ENCODE measurements around the gene SORT1.
"Not testable (repeated sequence)": the region's sequence is repeated elsewhere in the genome, so short reads cannot be mapped to it uniquely, and the experiment has no call there.

Gene SORT1

GRCh38 chr1:109397581-109398342, at the start of gene SORT1:
Gene SORT1 (minus strand): TSS chr1:109397918. CDS start chr1:109397892, 26 bp downstream.
- DNase-seq: peak; percentile 26

- not testable (repeated sequence) for DNase-seq
Observed at GRCh38 chr1:109445949-109446695, 48.4 kb upstream of the SORT1 start.

GRCh38 chr1:109444346-109444745, 46.6 kb upstream of the SORT1 start:
- DNase-seq: no peak

- DNase-seq: no peak
Observed at GRCh38 chr1:109443476-109443875, 45.8 kb upstream of the SORT1 start.

- DNase-seq: no peak
Observed at GRCh38 chr1:109441069-109441468, 43.4 kb upstream of the SORT1 start.

- no peak for DNase-seq
Observed at GRCh38 chr1:109438798-109439297, 41.1 kb upstream of the SORT1 start.

- no peak for DNase-seq
Observed at GRCh38 chr1:109434484-109434883, 36.8 kb upstream of the SORT1 start.

- no peak for DNase-seq
Observed at GRCh38 chr1:109433322-109433721, 35.6 kb upstream of the SORT1 start.

- no peak for DNase-seq
Observed at GRCh38 chr1:109432336-109432735, 34.6 kb upstream of the SORT1 start.

GRCh38 chr1:109427171-109427467, 29.4 kb upstream of the SORT1 start:
- DNase-seq: no peak

- DNase-seq: peak; percentile 92
Observed at GRCh38 chr1:109426281-109427170, 28.8 kb upstream of the SORT1 start, which contains the start of gene PSMA5. Gene PSMA5 (minus strand): TSS chr1:109426448. CDS start chr1:109426330, 118 bp downstream.

GRCh38 chr1:109425391-109426280, 27.9 kb upstream of the SORT1 start:
- DNase-seq: no peak

GRCh38 chr1:109423498-109423897, 25.8 kb upstream of the SORT1 start:
- DNase-seq: no peak

GRCh38 chr1:109412551-109412950, 14.8 kb upstream of the SORT1 start:
- no peak for DNase-seq

- DNase-seq: no peak
Observed at GRCh38 chr1:109404838-109405237, 7.1 kb upstream of the SORT1 start.

GRCh38 chr1:109402025-109402424, 4.3 kb upstream of the SORT1 start:
- no peak for DNase-seq

- DNase-seq: no peak
Observed at GRCh38 chr1:109400035-109400655, 2.4 kb upstream of the SORT1 start.

GRCh38 chr1:109399326-109399957, 1.7 kb upstream of the SORT1 start:
- DNase-seq: no peak

- DNase-seq: no peak
Observed at GRCh38 chr1:109398343-109399225, 866 bp upstream of the SORT1 start.
